COR-L47 (cell line): ENCODE measurements around the gene GRID2.
A peak's percentile ranks its signal among the peaks of the same experiment; 100 is the strongest.

Experiments
- DNase-seq: peaks from one replicate; lab custom pipeline; 2025; lab: John Stamatoyannopoulos, UW

Gene GRID2

GRCh38 chr4:93407493-93408275 is 1103.9 kb downstream of the GRID2 start:
- DNase-seq = no peak

GRCh38 chr4:93409035-93409434 is 1105.3 kb downstream of the GRID2 start:
- no peak for DNase-seq

GRCh38 chr4:93414041-93414550 is 1110.3 kb downstream of the GRID2 start:
- DNase-seq = no peak

- no peak for DNase-seq
Measured at GRCh38 chr4:93416344-93417128, 1112.8 kb downstream of the GRID2 start.

- DNase-seq = no peak
Measured at GRCh38 chr4:93431371-93431770, 1127.6 kb downstream of the GRID2 start.

- no peak for DNase-seq
Measured at GRCh38 chr4:93433840-93434239, 1130.1 kb downstream of the GRID2 start.

- DNase-seq = no peak
Measured at GRCh38 chr4:93436000-93436626, 1132.3 kb downstream of the GRID2 start.

GRCh38 chr4:93437991-93438390 is 1134.2 kb downstream of the GRID2 start:
- DNase-seq = peak; percentile 70

- DNase-seq = no peak
Measured at GRCh38 chr4:93444860-93445259, 1141.1 kb downstream of the GRID2 start.

GRCh38 chr4:93446038-93446437 is 1142.3 kb downstream of the GRID2 start:
- no peak for DNase-seq

- DNase-seq = no peak
Measured at GRCh38 chr4:93448691-93449293, 1145.0 kb downstream of the GRID2 start.

GRCh38 chr4:93451954-93452353 is 1148.2 kb downstream of the GRID2 start:
- DNase-seq = no peak

GRCh38 chr4:93461541-93461940 is 1157.8 kb downstream of the GRID2 start:
- no peak for DNase-seq

- no peak for DNase-seq
Measured at GRCh38 chr4:93466446-93466845, 1162.7 kb downstream of the GRID2 start.

GRCh38 chr4:93467484-93468155 is 1163.9 kb downstream of the GRID2 start:
- no peak for DNase-seq

- no peak for DNase-seq
Measured at GRCh38 chr4:93469560-93469959, 1165.8 kb downstream of the GRID2 start.

- no peak for DNase-seq
Measured at GRCh38 chr4:93475730-93476129, 1172.0 kb downstream of the GRID2 start.

- DNase-seq = no peak
Measured at GRCh38 chr4:93478805-93479204, 1175.0 kb downstream of the GRID2 start.

GRCh38 chr4:93480452-93480851 is 1176.7 kb downstream of the GRID2 start:
- no peak for DNase-seq

GRCh38 chr4:93495346-93495745 is 1191.6 kb downstream of the GRID2 start:
- DNase-seq = no peak

- no peak for DNase-seq
Measured at GRCh38 chr4:93501244-93501643, 1197.5 kb downstream of the GRID2 start.

- DNase-seq = no peak
Measured at GRCh38 chr4:93501946-93502345, 1198.2 kb downstream of the GRID2 start.
